Stimulated activated CD4-positive, alpha-beta T cell treated with anti-CD3 and anti-CD28 coated beads, Interleukin-12 subunit alpha, Interleukin-12 subunit beta, amount 100 ng/mL, for 4 hours (primary cell): Measurements from ENCODE around the gene BCL11A.

ENCODE experiments used
- DNase-seq: peaks from one replicate; pipeline ENCODE4 v3.0.0-alpha.2; 2020

Gene BCL11A

DNA sequence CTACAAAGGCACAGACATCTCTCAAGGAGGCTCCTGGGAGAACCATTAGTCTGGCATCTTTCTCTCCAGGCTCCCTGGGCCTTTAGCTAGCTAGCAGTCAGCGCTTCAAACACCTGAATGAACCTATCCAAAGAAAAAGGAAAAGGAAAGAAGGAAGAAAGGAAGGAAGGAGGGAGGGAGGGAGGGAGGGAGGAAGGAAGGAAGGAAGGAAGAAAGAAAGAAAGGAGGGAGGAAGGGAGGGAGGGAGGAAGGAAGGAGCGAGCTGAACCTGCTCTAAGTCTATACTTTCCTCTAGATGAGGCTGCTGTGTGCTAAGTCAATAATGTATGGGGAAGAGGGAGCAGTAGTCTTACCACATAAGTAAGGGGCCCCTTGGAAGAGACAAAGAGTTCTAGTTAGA is 5.1 kb upstream of the BCL11A start:
- DNase-seq = no peak

DNA sequence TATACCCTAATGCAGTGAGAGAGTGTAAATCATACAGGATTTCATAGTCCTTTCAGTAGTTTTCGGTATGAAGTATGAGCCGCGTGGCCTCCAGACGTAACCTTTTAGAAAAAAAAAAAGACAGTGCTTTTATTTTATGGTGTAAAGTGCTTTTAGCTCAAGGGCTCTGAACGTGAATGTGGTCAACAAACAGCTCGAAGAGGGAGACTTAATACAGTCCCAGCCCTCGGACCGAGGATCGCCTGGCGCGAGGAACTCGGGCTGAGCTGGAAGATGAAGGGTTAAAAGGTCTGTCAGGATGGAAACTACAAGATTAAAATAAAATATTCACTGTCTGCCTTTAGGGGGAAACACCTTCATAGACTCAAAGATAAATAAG is 4.0 kb upstream of the BCL11A start:
- DNase-seq = no peak

DNA sequence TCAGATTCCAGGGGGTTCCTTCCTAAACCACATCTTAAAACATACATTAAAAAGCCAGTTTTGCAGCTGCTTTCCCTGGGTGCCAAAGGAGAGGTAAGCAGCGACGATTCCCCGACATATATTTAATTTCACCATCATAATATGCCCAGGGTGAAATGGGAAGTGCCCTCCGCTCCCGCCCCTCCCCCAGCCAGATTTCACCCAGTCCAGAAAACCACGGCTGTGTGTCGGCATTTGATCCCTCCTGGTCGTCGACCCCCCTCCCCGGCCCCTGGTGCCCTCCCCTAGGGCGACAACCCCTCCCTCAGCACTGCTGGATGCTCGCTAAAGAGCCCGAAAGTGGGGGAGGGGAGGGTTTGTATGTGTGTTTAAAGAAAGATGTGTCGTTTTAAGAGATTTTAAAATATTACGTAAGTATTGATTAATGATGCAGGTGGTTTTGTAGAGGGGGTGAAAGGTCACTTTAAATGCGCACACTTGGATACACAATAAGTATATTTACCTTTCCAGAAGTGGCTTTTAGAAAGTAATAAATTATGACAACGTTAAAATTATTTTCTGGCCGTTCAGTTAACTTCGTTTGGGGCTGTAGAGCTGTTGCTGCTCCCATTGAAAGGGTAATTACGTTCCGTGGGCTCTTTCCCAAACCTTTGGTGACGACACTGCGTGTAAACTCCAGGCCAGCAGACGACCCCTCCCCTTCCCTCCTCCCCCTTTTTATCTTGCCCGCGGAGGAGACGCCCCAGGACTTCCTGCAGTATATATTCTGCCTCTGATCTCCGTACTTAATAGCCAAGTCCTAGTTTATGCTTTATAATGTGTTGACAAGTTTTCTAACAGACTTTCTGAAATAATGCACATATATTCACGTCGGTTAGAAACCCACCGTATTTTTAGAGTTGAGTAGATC is 3.4 kb upstream of the BCL11A start:
- DNase-seq = no peak

DNA sequence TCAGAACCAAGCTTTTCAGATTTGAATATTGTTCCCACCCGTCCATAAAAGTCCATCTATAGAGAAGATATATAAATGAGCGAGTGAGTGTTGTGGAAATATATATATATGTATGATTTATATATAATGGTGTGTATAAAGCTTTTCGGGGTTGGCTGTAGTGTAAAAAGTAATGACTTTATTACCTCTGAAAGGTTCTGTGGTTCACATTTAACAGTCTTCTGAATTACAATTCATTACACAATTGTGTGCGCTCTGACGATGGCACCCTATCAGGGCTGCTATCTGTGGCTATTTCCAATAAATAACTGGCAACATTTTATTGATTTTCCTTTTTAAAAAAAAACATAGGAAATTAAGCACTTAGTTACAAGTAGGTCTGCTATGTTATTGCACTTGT is 2.7 kb upstream of the BCL11A start:
- DNase-seq = no peak

DNA sequence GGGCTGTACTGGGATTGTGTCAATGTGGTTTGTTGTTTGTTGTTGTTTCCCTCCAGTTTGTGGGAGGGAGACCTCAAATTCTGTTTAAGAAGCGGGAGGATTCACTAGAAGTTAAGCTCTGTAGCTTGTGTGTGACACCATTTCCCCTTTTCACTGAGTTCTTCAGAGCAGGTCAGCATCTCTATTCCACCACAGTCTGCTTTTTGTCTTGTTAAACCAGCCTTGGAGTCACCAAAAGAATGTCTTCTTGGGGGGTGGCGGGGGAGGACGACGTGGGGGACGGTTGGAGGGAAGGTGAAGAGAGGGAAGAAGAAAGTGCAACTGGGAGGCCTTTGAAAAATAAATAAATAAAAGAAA is 2.3 kb upstream of the BCL11A start:
- no peak for DNase-seq

DNA sequence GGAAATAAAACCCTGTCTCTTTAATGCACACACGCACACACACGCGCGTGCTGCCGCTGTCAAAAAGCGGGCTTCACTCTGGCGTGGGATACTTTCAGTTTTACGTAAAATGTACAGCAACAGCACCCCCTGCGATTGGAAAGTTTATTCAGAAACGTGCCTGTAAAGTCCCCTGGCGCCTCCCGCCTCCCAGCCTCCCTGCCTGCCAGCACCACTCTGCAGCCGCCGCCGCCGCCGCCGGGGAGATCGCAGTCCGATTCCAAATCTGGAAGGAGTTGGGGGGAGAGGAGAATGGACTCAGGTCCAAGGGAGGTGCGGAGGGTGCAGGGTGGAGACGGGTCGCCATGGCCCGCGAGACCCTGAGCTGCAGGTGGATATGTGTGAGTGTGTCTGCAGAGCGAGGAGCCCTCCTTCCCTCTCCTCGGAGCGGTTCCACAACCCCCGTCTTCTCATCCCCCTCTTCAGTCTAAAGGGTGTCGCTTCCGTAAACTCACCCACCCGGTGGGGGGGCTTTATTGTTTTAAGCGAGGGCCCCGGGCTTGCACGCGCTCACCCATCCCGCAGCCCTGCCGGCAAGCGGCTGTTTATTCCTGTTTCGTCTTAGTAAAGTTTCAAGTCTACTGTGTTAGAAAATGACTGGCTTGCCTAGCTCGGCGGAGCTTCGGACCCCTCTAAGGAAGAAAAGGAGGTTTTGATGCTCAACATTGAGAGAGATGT is 1.8 kb upstream of the BCL11A start:
- no peak for DNase-seq

DNA sequence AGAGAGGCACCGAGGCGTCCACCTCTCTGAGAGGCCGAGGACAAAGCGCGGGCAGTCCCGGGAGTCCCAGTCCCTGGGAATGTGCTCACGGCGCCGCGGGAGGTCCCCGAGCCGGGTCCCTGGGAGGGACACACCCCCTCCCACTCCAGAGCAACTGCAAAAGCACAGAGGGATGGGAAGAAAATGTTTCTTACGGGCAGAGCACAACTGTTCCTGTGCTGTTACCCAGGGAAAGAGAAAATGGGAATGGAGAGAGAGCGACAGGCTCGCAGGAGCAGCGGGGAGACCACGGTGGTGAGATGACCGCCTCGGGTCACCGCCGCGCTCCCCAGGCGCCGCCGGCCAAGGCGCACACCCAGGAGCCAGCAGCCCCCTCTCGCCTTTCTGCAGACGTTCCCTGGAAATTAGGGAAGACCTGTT is 1.2 kb upstream of the BCL11A start:
- DNase-seq = no peak

DNA sequence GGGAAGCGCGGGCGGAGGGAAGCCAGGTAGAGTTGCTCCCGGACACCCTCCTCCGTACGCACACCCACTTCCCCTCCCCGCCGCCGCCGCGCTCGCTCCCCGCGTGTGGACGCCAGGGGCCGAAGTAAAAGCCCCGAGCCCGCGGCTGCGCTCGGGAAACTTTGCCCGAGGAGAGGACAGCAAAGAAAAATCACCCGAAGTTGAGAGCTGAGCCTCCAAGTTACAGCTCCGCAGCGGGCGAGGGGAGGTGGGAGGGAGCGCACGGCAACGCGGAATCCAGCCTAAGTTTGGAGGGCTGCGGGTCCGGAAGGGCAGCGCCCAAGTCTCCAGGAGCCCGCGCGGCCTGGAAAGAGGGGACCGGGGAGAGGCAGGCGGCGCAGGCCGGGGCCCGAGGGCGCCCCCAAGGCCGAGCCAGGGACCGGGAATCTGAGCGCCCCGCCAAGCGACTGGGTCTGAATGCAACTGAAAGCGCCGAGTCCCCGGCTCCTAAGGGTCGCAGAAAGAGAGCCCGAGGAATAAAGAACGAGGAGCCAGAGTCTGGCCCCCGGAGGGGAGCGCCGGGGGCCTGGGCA is 706 bp upstream of the BCL11A start:
- no peak for DNase-seq

DNA sequence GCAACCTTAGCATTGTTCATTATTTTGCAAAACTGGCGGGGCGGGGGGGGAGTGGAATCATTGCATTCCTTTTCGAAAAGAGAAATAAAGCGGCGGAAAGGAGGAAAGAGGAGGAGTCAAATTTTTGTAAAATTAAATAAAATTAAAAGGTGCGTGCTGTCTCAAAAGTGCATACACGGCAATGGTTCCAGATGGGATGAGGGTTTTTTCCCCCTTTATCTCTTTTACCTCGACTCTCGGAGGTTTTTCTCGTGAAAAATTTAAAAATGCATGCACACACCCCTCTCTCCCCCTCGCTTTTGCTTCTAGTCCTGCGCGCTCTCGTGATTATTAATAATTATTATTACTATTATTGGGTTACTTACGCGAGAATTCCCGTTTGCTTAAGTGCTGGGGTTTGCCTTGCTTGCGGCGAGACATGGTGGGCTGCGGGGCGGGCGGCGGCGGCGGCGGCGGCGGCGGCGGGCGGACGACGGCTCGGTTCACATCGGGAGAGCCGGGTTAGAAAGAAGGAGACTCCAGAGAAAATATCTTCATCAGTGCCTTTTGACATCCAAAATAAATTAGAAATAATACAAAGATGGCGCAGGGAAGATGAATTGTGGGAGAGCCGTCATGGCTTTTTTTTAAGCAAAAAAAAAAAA is 481 bp downstream of the BCL11A start:
- no peak for DNase-seq

DNA sequence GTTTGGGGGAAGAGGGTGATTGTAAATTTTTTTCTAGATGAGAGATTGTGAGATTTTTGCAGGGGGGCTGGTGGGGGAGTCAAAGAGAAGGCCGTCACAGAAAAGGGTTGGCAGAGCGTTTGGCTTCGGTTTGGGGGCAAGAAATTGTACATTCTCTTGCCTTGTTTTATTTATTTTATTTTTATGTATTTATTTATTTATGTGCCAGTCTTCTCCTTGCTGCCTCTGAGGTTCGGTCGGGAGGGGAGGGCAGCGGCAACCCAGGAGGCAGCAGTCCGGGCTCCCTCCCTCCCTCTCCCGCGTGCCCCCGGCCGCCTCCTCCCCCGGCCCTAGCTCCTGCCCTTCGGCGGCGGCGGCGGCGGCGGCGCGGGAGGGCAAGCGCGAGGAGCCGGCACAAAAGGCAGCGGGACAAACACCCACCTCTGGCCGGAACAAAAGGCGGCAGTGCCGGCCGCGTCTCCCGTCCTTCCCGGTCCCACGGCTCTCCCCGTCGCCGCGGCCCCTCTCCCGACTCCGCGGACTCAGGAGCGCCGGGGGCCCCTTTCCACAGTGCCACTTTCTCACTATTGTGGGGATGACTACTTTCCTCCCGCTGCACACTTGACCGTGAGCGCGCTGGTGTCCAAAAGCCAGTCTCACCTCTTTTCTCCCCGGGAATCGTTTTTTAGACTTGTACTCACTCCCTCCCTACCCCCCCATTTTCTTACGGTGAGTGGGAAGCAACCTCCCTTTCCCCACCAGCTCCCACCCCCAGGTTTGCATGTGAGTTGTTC is 1.2 kb downstream of the BCL11A start:
- no peak for DNase-seq

DNA sequence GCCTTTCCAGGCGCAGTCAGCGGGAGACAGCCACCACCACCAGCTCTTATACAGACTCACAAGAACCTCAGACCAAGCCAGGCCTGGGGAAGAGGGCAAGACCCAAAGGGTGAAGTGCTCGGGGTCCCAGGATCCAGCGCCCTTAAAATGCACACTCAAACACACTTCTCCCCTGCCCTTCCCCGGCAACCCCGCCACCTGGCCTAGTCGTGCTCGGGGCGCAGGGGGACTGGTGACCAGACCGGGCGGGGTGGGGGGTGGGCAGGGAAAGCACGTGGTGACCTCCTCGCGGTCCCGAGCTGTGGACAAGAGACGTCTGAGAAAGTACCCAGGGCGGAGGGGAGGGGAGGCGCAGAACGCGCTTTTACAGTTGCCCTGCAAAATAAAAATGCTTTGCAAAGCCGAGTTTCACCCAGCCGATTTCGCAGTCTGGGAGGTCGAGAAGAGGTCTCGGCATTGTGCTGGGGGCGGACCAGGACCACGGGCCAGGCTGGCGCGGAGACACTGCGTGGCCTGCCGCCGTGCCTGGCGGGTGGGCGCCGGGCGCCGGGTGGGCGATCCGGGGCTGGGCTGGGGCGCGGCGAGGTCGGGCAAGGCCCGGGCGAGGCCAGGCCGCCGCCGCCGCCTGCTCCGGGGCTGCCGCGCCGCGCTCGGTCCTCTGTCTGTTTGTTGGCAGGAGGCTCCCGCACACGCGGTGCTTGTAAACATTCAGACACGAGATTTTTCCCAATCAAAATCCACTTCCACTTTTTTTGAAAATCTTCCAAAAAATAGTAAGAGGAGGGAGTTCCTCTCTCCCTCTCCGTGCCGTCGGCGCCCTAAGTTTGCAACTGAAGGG is 2.0 kb downstream of the BCL11A start:
- DNase-seq = no peak

DNA sequence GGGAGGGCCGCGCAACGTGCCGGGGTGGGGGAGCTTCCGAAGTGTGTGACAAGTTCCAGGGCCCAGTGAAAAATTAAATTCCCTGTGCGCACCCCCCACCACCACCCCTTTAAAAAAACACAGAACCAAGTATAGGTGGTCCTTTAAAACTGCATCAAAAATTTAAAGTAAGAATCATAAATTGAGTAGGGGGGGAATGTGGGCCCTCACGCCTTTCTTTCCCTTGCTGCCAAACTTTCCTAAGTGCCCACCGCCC is 2.5 kb downstream of the BCL11A start:
- no peak for DNase-seq

DNA sequence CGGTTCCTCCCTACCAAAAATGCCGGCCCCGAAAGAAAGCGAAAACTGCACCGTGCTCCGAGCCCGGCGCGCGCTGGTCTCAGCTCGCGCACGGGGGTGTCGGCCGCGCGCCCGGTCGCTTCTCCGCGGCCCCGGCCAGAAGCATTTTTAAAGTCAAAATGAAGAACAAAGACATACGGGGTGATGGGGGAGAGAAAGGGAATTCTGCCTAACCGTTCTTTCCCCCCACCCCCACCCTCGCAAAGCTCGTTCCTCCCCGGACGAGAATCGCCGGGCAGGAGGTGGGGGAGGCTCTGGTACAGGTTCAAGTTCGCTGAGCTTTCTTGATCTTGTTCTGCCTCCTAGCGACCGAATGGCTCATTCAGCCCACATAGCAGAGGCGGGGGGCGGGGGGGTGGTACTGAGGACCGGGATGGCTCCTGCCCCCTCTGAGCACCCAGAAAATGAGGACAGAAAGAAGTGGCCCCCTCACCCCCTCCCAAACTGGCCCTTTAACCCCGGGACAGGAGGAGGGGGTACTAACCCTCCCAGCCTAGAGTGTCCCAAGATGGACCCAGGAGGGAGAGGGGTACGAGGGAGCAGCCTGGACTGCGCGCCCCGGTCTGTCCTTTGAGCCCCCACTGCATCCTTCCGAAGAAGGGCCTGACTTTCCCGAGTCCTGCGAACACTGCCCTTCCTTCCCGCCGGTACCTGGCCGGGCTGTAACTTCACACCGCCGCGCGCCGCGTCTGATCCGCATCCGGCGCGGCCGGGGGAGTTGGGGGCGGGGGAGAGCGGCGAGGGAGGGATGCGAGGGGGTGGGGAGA is 3.1 kb downstream of the BCL11A start:
- DNase-seq = no peak

DNA sequence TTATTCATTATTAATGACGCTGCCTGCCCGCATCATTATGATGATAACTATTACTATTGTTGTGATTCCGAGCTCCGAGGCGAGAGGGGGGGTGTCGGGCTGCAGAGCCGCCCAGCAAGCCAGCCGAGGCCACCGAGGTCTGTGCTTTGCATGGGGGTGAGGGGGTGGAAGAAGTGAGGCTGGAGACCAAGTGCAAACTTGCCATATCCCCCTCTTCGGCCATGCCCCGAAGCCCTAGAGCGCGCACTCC is 3.6 kb downstream of the BCL11A start:
- DNase-seq = no peak

DNA sequence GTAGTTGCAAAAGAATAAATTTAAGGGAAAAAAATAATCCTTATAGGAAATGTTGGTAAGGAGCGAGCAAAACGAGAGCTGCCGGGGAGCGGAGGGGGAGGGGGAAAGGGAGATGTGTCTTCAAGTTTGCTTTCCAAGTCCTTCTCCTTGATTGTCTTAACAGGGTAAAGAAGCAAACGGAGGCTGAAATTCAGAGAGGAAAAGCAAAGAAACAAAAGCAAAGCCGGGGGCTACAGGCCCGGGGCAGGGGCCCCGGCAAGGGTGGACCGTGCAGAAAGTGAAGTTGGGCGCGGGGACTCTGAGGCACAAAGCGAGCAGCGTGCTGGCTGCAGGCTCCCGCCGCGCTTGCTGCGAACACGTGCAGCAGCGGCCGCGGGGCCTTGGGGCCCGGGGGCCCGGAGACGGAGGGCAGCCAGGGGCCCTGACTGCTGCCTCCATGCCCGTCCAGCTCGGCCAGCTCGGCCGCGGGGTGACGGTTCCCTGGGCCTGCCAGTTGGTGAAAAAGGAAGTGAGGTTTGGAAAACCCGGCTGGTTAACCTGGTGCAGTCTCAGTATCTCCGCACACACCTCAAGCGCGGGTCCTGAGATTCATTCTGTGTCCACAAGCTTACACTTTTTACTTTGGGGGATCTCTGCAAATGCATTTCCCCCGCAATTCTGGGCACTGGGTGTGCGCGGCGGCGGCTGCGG is 4.1 kb downstream of the BCL11A start:
- no peak for DNase-seq

DNA sequence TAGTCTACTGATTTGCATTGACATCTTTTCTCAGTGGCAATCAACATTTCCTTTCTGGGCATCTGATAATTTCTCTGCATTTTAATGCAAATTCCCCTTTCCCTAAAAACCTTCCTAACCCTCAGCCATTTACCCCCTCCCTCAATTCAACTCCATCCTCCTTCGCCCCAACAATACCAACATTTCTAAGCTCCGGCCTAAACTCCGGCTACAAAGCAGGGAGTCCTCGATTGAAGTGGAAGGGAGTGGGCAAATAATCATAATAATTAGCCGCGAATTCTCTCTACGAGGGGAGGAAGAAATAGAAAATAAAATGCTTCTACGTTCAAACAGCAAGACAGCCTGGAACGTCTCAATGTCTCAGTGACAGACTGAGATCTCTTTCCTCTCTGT is 4.6 kb downstream of the BCL11A start:
- DNase-seq = no peak

DNA sequence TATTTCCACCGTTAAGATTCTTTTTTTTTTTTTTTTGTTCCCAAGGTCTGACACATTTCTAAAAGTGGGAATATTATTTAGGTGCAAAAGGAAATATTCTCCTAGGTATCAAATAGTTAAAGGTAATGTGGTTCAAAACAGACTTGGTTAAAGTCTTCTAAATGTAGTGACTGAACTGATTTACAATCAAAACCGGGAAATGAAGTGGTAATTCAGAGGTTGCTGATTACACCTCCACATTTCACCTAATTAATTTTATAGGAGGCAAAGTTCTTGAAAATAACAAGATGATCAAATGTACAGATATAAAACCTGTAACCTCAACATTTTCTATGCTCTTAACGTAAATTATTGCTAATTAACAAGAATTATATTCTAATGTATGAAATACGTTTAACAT is 5.1 kb downstream of the BCL11A start:
- DNase-seq = no peak

DNA sequence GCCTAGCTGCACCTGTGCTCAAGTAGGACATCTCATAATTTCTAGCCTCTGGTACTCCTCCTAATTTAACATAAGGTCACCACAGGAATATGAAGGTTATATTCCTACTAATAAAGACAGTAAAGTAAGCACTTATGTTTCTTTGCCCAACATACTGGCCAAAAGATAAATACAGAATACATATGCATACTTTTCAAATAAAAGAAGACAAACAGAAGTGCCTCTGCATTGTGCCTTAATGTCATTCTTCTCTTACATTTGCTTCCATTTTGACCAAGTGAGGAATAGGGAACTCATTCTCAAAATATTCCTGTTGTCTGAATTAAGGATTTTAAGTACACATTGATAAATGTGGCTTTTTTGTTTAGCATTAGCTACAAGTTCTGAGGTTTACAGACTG is 5.6 kb downstream of the BCL11A start:
- DNase-seq = no peak

DNA sequence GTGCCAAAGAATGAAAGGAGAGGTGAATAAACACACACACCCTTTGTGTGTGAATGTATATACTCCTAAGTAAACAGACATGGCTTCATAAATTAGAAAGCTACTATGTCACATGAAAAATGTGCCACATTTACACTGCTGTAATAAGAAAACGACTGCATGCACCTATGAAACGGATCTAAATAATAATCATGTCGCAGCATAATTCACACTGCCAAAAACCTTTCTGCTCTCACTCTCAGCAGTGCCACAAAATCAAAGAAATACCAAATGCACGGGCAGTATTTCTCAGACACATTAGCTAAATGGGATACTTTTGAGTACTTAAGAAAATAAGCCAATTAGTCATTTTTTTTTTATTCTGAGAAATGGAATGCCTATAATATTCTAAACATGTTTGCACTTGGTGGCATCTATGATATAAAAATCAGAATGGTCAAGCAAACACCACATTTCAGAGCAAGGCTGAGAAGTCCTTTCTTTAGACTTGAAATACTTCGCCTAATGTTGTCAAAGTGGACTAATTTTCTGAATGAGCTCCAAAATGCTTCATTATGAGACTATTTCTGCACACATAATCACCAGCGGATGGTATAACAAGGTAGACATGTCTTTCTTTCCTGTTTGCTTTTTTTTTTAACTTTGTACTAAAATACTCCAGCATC is 6.6 kb downstream of the BCL11A start:
- DNase-seq = no peak

DNA sequence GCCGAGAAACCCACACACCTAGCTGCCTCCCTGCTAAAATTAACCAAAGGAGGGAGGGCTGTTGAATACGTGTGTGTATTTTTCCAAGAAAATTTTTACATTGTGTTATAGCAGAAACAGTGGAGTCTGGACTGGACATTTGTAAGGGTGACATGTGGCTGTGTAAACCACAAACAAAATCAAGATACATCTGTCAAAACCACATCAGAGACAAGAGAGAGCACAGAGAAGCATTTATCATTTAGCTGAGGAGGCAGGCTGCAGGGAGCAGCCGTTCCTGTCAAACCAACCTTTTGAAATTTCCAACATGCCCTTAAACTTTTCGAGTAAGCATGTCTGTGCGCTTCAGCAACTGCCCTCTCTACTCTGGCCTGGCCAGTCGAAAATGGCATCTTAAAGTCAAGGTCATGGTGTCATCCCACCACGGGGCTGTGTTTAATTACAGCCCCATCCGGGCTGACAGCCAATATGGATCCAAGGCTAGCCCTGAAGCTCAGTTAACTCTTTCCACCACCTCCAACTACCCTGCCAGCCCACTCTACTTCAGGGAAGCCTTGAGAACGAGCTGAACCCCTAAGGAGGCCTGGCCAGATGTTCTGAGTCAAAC is 8.4 kb downstream of the BCL11A start:
- no peak for DNase-seq
